HepG2 (cell line): ENCODE measurements around the gene METTL1. TPM values are rescaled to one million over a fixed set of nuclear protein-coding genes. Genes with fewer than 3 reads are reported as not detected.

Source experiments
- ATAC-seq: fragments of 200-7000 bp; cut with Tn5 transposase; 3 replicates; pipeline ENCODE4 v1.9.1; 2020; ENCODE audit warnings: mild to moderate bottlenecking, moderate library complexity
- BruUV-seq: library from RNA; stranded (reverse); fragments of 400-500 nt; replicated peaks from 2 replicates; lab custom pipeline; 2021; lab: Mats Ljungman, UMichigan
- CTCF ChIA-PET: fragments of 300-600 bp; formaldehyde crosslinking; extraction: SDS; loops from one replicate; lab custom pipeline; 2021; ENCODE audit warnings: low total read pairs, inconsistent platforms, low intra/inter-chr PET ratio; lab: Yijun Ruan, JAX
- POLR2A ChIA-PET: fragments of 350-600 bp; sonication (Branson Sonifier 250); formaldehyde crosslinking; loops from one replicate; lab custom pipeline; 2020; ENCODE audit warnings: antibody characterized with exemption, inconsistent platforms; lab: Yijun Ruan, JAX
- DNase-seq: peaks from one replicate; pipeline ENCODE4 v3.0.0-alpha.2; 2015; ENCODE audit warnings: low spot score
- FAIRE-seq: peaks from 3 replicates; lab custom pipeline; 2011; peaks lifted over from hg19 to GRCh38; lab: Jason Lieb, UNC
- H2AFZ ChIP-seq: one replicate; pipeline ENCODE4 v1.6.1; 2011; ENCODE audit warnings: low read length, inconsistent platforms
- H3K27ac ChIP-seq: fragments of 300-600 bp; 3 replicates; pipeline ENCODE4 v1.8.0; 2011; ENCODE audit warnings: mixed run types, mild to moderate bottlenecking, mixed read lengths, low read length, inconsistent platforms; ENCODE audit not compliant: insufficient read depth; ENCODE audit errors: extremely low read length
- H3K27me3 ChIP-seq, 2 experiments: fragments of 200-600 bp in 1 of 2; 2 replicates in 1 of 2; 3 replicates in 1 of 2; pipeline versions ENCODE4 v1.6.0 to v1.8.0; 2011; ENCODE audit warnings: low read length in 2 of 2, mild to moderate bottlenecking in 2 of 2, moderate library complexity in 2 of 2, inconsistent platforms in 1 of 2; ENCODE audit not compliant: insufficient read depth in 2 of 2, control insufficient read depth in 1 of 2
- H3K36me3 ChIP-seq, 2 experiments: fragments of 200-600 bp in 1 of 2; replicated peaks in 1 of 2; 2 replicates in 1 of 2; 3 replicates in 1 of 2; pipeline versions ENCODE4 v1.5.1 to v1.8.0; 2011; ENCODE audit warnings: low read length in 2 of 2, inconsistent platforms in 1 of 2; ENCODE audit not compliant: insufficient read depth in 2 of 2, control insufficient read depth in 1 of 2
- H3K4me1 ChIP-seq: 2 replicates; pipeline ENCODE4 v1.5.1; 2012; ENCODE audit warnings: low read length, inconsistent platforms; ENCODE audit not compliant: insufficient read depth
- H3K4me2 ChIP-seq: 2 replicates; pipeline ENCODE4 v1.6.0; 2011; ENCODE audit warnings: low read depth, low read length, inconsistent platforms
- H3K4me3 ChIP-seq, 3 experiments: fragments of 200-600 bp in 1 of 3; sonication (generic), shearing (Covaris generic) in 1 of 3; replicated peaks in 1 of 3; 2 replicates each; pipeline ENCODE4 v1.5.1; 2011 to 2016; ENCODE audit warnings: low read length in 3 of 3, inconsistent platforms in 2 of 3, low read depth in 2 of 3, mild to moderate bottlenecking in 2 of 3, control low read depth in 1 of 3, mixed read lengths in 1 of 3; ENCODE audit not compliant: insufficient read depth in 1 of 3
- H3K79me2 ChIP-seq: one replicate; pipeline ENCODE4 v1.6.1; 2011; ENCODE audit warnings: low read length, inconsistent platforms; ENCODE audit not compliant: insufficient read depth
- H3K9ac ChIP-seq: 2 replicates; pipeline ENCODE4 v1.6.0; 2011; ENCODE audit warnings: mild to moderate bottlenecking, low read depth, low read length, inconsistent platforms; ENCODE audit not compliant: insufficient read depth
- H3K9me3 ChIP-seq: 2 replicates; pipeline ENCODE4 v1.5.1; 2012; ENCODE audit warnings: mild to moderate bottlenecking, low read length
- H4K20me1 ChIP-seq: 2 replicates; pipeline ENCODE4 v1.6.0; 2011; ENCODE audit warnings: inconsistent platforms, mild to moderate bottlenecking, low read length, moderate library complexity; ENCODE audit not compliant: insufficient read depth
- AGO2 ChIP-seq: fragments of 200-400 bp; formaldehyde crosslinking; optimal IDR thresholded peaks from 2 replicates; pipeline ENCODE3; 2017; ENCODE audit warnings: mild to moderate bottlenecking, low read depth, low read length, moderate library complexity
- ARNT2 ChIP-seq: sonication (generic); formaldehyde crosslinking; IDR thresholded peaks from 2 replicates; pipeline ENCODE4 v1.8.0; 2022; ENCODE audit warnings: mild to moderate bottlenecking, low read depth, missing genetic modification reagents, moderate library complexity
- HDAC6 ChIP-seq: fragments of 200-600 bp; sonication (generic); IDR thresholded peaks from 2 replicates; pipeline ENCODE4 v1.7.0; 2017; ENCODE audit warnings: mild to moderate bottlenecking, antibody characterized with exemption, low read length, low read depth
- HIC2 ChIP-seq: sonication (generic); formaldehyde crosslinking; IDR thresholded peaks from 2 replicates; pipeline ENCODE4 v1.9.0; 2022; ENCODE audit warnings: low read depth, missing genetic modification reagents
- HNRNPH1 ChIP-seq: fragments of 200-400 bp; formaldehyde crosslinking; optimal IDR thresholded peaks from 2 replicates; pipeline ENCODE3; 2017; ENCODE audit warnings: mild to moderate bottlenecking, low read depth, low read length
- HNRNPL ChIP-seq: fragments of 200-400 bp; formaldehyde crosslinking; IDR thresholded peaks from 2 replicates; pipeline ENCODE4 v1.6.1; 2017; ENCODE audit warnings: mild to moderate bottlenecking, low read depth, low read length
- MYPOP ChIP-seq: sonication (generic); formaldehyde crosslinking; IDR thresholded peaks from 2 replicates; pipeline ENCODE4 v1.8.1; 2023; ENCODE audit warnings: mild to moderate bottlenecking, moderate library complexity, missing genetic modification reagents
- NONO ChIP-seq, 2 experiments: fragments of 450-650 bp in 1 of 2; sonication (generic) in 1 of 2; formaldehyde crosslinking in 1 of 2; IDR thresholded peaks in 1 of 2; conservative IDR thresholded peaks in 1 of 2; 2 replicates each; pipeline versions ENCODE4 v1.6.1 to v1.8.0; 2017 to 2022; ENCODE audit warnings: mild to moderate bottlenecking in 1 of 2, missing genetic modification reagents in 1 of 2, moderate library complexity in 1 of 2
- NRL ChIP-seq: sonication (generic); formaldehyde crosslinking; IDR thresholded peaks from 2 replicates; pipeline ENCODE4 v1.5.0; 2020; ENCODE audit warnings: missing genetic modification reagents, mild to moderate bottlenecking, moderate library complexity, borderline replicate concordance
- PAF1 ChIP-seq: IDR thresholded peaks from 2 replicates; pipeline ENCODE4 v1.6.1; 2016; ENCODE audit warnings: missing genetic modification reagents, missing compliant biosample characterization
- REXO4 ChIP-seq: sonication (generic); formaldehyde crosslinking; IDR thresholded peaks from 2 replicates; pipeline ENCODE4 v1.8.0; 2022; ENCODE audit warnings: missing genetic modification reagents, mild to moderate bottlenecking, borderline replicate concordance
- TOPORS ChIP-seq: sonication (generic); formaldehyde crosslinking; IDR thresholded peaks from 2 replicates; pipeline ENCODE4 v1.8.0; 2023; ENCODE audit warnings: mild to moderate bottlenecking, missing genetic modification reagents
- ZBTB38 ChIP-seq: sonication (generic); formaldehyde crosslinking; IDR thresholded peaks from 2 replicates; pipeline ENCODE4 v1.5.1; 2020; ENCODE audit warnings: mild to moderate bottlenecking, missing genetic modification reagents
- ZNF224 ChIP-seq: sonication (generic); formaldehyde crosslinking; IDR thresholded peaks from 2 replicates; pipeline ENCODE4 v1.5.0; 2020; ENCODE audit warnings: mild to moderate bottlenecking, missing genetic modification reagents
- ZNF354B ChIP-seq: sonication (generic); formaldehyde crosslinking; IDR thresholded peaks from 2 replicates; pipeline ENCODE4 v1.8.0; 2022; ENCODE audit warnings: mild to moderate bottlenecking, missing genetic modification reagents
- WGBS: methylation state at CpG from one replicate; pipeline ENCODE4 v1.1.6; 2017; ENCODE audit warnings: low lambda C conversion rate; 5-methylcytosine and 5-hydroxymethylcytosine counted together
- in situ Hi-C: cut with HindIII; loops from 2 replicates; pipeline ENCODE4 v1.10.0; 2017; ENCODE audit warnings: low pct_unique_long_range_greater_than_20kb; ENCODE audit not compliant: extremely low pct_ligation_motif_present
- intact Hi-C: fragments of 100-400 bp; cut with micrococcal nuclease; formaldehyde crosslinking; loops from one replicate; pipeline ENCODE4 v1.10.0; 2022; ENCODE audit not compliant: unreplicated experiment
- polyA plus RNA-seq, 8 experiments: library from polyadenylated mRNA; depleted of rRNA in 3 of 8; stranded (reverse) in 7 of 8; unstranded in 1 of 8; fragments of >200 nt; fragmentation: Illumina TruSeq in 4 of 8; extraction: Trizol in 4 of 8; gene quantifications; 2 replicates each; pipeline versions ENCODE4 v1.2.1 to v1.2.3, GENCODE V29; 2011 to 2016; ENCODE audit warnings: low read depth in 4 of 8, missing spikeins in 1 of 8, mixed read lengths in 1 of 8; ENCODE audit not compliant: insufficient read depth in 1 of 8
- total RNA-seq, 5 experiments: library from RNA; depleted of rRNA; stranded (reverse); fragments of >200 nt; fragmentation: Illumina TruSeq; extraction: Trizol; gene quantifications; 2 replicates each; pipeline ENCODE4 v1.2.3, GENCODE V29; 2016; ENCODE audit warnings: low read depth in 1 of 5
- TF ChIP-seq, protein P1 (sequence below): IDR thresholded peaks from 2 replicates; pipeline ENCODE4 v1.6.1; 2016
- TF ChIP-seq, protein P2 (sequence below): sonication (generic); formaldehyde crosslinking; IDR thresholded peaks from 2 replicates; pipeline ENCODE4 v1.5.0; 2020; ENCODE audit warnings: mild to moderate bottlenecking, missing genetic modification reagents

The METTL1 gene
- total and polyA plus RNA-seq, 2 of the 13 experiments (the other 11 are each of a cell fraction or from before 2014, with no cell fraction given): 34.7 to 36.9 TPM

- H3K4me3 ChIP-seq: peak overlapping the region; percentile 63 to 80 (median 71)
- peaks cover 15% of the 10 kb centered on the region for H3K79me2 ChIP-seq
- 74% methylated on average over 8 of the region's 8 CpGs for WGBS
- peak; percentile 15 for ATAC-seq
- H3K4me2 ChIP-seq: peak overlapping the region; percentile 96
- peaks cover 0 to 9% of the 10 kb centered on the region in 2 experiments; a peak in 2 of 5 replicates for H3K27me3 ChIP-seq
- peak overlapping the region; percentile 94 for H3K9ac ChIP-seq
- peak overlapping the region; percentile 94 for H3K27ac ChIP-seq
- TSS peak; percentile 72 for BruUV-seq
- no peaks in the 10 kb centered on the region for H3K9me3 ChIP-seq
- CTCF ChIA-PET: no interaction called here
- H3K4me1 ChIP-seq: peaks cover 41% of the 10 kb centered on the region
- in situ Hi-C loops: no loop called here
- no peak for FAIRE-seq
- POLR2A ChIA-PET: interaction anchor here (0.6 to 2.6 kb wide), 10 partner anchors 9 to 1665 kb away, joined by 3 to 29 read pairs (median 7); partner anchors contain the start of genes DDIT3, EEF1AKMT3 and METTL1
- peaks cover 6 to 37% of the 10 kb centered on the region in 2 experiments for H3K36me3 ChIP-seq
- intact Hi-C loops: no loop called here
- no peaks in the 10 kb centered on the region for H4K20me1 ChIP-seq
- DNase-seq: no peak
- no peak overlapping the region for H2AFZ ChIP-seq
- TF ChIP-seq HNRNPH1 (peak; percentile 13), PAF1 (CRISPR knock-in tag) (peak; percentile 74; the same call in 1 of the 2 replicates), MYPOP (CRISPR knock-in tag) (0 out of 2 replicates have a peak, but pooled peaks have one; percentile 7), AGO2 (peak; percentile 27), HDAC6 (no peak), REXO4 (CRISPR knock-in tag) (no peak), NRL (CRISPR knock-in tag) (no peak), ZNF224 (CRISPR knock-in tag) (0 out of 2 replicates have a peak, but pooled peaks have one; percentile 7), TOPORS (0 out of 2 replicates have a peak, but pooled peaks have one; percentile 39), NONO (IDR thresholded peaks at IDR 0.05) (no peak), NONO (CRISPR knock-in tag; conservative IDR thresholded peaks at IDR 0.05) (0 out of 2 replicates have a peak, but pooled peaks have one; percentile 12), ARNT2 (CRISPR knock-in tag) (0 out of 2 replicates have a peak, but pooled peaks have one; percentile 27), ZBTB38 (peak; percentile 83), ZNF354B (peak; percentile 69; the same call in 1 of the 2 replicates), HIC2 (CRISPR knock-in tag) (0 out of 2 replicates have a peak, but pooled peaks have one; percentile 8), HNRNPL (no peak)
- TF ChIP-seq, protein P1, sequence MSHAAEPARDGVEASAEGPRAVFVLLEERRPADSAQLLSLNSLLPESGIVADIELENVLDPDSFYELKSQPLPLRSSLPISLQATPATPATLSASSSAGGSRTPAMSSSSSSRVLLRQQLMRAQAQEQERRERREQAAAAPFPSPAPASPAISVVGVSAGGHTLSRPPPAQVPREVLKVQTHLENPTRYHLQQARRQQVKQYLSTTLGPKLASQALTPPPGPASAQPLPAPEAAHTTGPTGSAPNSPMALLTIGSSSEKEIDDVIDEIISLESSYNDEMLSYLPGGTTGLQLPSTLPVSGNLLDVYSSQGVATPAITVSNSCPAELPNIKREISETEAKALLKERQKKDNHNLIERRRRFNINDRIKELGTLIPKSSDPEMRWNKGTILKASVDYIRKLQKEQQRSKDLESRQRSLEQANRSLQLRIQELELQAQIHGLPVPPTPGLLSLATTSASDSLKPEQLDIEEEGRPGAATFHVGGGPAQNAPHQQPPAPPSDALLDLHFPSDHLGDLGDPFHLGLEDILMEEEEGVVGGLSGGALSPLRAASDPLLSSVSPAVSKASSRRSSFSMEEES (CRISPR knock-in tag): 0 out of 2 replicates have a peak, but pooled peaks have one; percentile 2
- TF ChIP-seq, protein P2, sequence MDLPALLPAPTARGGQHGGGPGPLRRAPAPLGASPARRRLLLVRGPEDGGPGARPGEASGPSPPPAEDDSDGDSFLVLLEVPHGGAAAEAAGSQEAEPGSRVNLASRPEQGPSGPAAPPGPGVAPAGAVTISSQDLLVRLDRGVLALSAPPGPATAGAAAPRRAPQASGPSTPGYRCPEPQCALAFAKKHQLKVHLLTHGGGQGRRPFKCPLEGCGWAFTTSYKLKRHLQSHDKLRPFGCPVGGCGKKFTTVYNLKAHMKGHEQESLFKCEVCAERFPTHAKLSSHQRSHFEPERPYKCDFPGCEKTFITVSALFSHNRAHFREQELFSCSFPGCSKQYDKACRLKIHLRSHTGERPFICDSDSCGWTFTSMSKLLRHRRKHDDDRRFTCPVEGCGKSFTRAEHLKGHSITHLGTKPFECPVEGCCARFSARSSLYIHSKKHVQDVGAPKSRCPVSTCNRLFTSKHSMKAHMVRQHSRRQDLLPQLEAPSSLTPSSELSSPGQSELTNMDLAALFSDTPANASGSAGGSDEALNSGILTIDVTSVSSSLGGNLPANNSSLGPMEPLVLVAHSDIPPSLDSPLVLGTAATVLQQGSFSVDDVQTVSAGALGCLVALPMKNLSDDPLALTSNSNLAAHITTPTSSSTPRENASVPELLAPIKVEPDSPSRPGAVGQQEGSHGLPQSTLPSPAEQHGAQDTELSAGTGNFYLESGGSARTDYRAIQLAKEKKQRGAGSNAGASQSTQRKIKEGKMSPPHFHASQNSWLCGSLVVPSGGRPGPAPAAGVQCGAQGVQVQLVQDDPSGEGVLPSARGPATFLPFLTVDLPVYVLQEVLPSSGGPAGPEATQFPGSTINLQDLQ (CRISPR knock-in tag): no peak
These were observed 26.4 kb downstream of the METTL1 start for GRCh38 chr12:57745485-57745881.
